OCI-LY1 (cell line): ENCODE data around the gene ATF6B.
A peak's percentile ranks its signal among the peaks of the same experiment; 100 is the strongest.

ENCODE experiments used
- EZH2 ChIP-seq: fragments of 200-600 bp; sonication (generic), shearing (Covaris generic); IDR thresholded peaks from 2 replicates; pipeline ENCODE4 v1.8.0; 2017; ENCODE audit warnings: borderline replicate concordance, mixed run types, mild to moderate bottlenecking, antibody characterized with exemption, low read length, moderate library complexity, mixed read lengths
- TF ChIP-seq, protein P1 (sequence below): fragments of 200-600 bp; sonication (generic), shearing (Covaris generic); IDR thresholded peaks from 2 replicates; pipeline ENCODE4 v1.5.1; 2017; ENCODE audit warnings: mild to moderate bottlenecking, antibody characterized with exemption, low read length, moderate library complexity, mixed read lengths

DNA sequence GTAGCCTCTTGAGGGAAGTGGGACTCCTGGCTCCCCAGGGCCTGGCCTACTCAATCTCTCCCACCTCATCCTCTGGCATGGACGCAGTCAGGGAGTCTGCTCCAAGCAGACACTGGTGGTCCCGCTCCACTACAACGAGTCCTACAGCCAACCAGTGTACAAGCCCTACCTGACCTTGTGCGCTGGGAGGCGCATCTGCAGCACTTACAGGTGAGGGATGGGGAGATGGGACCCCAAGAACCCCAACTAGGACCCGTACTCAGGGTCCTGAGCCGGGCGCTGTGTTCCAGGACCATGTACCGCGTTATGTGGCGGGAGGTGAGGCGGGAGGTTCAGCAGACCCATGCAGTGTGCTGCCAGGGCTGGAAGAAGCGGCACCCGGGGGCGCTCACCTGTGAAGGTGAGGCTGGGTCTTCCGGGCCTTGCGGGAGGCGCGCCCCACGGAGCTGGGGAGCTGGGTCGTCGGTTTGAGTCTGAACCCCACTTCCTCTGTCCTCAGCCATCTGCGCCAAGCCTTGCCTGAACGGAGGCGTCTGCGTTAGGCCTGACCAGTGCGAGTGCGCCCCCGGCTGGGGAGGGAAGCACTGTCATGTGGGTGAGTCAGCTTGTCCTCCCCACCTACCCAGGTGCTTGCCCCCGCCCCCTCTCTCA, 38.5 kb upstream of the ATF6B start:
- TF ChIP-seq, protein P1, sequence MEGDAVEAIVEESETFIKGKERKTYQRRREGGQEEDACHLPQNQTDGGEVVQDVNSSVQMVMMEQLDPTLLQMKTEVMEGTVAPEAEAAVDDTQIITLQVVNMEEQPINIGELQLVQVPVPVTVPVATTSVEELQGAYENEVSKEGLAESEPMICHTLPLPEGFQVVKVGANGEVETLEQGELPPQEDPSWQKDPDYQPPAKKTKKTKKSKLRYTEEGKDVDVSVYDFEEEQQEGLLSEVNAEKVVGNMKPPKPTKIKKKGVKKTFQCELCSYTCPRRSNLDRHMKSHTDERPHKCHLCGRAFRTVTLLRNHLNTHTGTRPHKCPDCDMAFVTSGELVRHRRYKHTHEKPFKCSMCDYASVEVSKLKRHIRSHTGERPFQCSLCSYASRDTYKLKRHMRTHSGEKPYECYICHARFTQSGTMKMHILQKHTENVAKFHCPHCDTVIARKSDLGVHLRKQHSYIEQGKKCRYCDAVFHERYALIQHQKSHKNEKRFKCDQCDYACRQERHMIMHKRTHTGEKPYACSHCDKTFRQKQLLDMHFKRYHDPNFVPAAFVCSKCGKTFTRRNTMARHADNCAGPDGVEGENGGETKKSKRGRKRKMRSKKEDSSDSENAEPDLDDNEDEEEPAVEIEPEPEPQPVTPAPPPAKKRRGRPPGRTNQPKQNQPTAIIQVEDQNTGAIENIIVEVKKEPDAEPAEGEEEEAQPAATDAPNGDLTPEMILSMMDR = peak; percentile 78
- TF ChIP-seq EZH2 = no peak
